Measurements from ENCODE around the gene ANKRD44. TPM values are rescaled to one million over a fixed set of nuclear protein-coding genes. Genes with fewer than 3 reads are reported as not detected.

The ANKRD44 gene
- total RNA-seq, 1 experiment from 2014 or later, result 16.2 TPM

DNA sequence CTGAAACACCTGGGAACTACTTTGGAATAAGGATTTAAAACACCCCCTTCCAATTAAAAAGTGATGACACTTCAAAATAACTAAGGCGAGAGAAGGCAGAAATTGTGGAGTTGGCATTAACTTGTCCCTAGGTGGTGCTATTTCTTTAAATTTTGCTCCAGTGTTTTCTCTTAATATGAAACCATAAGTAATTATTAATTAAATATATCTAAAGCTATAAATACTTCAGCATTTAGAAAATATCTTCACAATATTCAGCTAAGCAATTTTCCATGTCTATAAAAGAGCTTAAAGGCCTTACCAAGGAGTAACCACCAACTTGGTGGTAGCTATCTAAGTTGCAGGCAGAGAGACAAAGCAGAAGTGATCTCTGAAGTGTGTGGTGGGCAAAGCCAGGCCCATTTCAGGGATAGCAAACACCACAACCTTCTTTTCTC is 197.3 kb downstream of the ANKRD44 start:
- DNase-seq (ENCODE audit: low spot score), result peak; percentile 43

DNA sequence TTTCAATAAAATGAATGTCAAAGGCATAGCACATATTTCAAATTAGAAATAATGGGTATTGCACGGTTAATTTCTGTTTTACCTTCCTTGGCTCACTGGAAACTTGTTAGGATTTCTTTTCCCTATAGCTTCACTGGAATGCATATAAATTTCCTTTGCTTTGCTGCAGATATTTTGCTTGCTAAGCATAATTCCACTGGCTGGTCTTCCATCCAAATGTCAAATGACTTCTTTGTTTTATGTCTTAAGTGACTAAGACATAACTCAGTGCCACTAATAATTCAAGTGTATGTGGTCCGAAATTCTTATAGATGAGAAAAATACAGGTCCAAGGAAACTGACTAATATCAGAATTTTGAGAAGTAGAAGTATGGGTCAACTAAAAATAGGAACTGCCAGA is 201.3 kb downstream of the ANKRD44 start:
- no peak for DNase-seq (ENCODE audit: low spot score)

DNA sequence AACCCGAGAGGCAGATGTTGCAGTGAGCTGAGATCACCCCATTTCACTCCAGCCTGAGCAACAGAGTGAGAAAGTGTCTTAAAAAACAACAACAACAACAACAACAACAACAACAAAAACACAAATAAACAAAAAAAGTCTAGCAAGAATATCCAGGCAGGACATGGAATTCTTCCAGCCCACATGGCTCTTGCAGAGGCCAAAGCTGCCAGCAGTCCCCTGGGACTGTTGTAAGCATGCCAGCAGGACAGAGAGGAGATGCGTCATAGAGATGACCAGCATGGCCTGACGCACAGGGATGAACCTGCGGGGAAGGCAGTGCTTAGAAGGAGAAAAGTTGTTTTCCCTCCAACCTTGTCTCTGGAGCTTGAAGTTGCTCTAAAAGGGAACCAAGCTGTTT is 201.8 kb downstream of the ANKRD44 start:
- peak; percentile 89 for DNase-seq (ENCODE audit: low spot score)

DNA sequence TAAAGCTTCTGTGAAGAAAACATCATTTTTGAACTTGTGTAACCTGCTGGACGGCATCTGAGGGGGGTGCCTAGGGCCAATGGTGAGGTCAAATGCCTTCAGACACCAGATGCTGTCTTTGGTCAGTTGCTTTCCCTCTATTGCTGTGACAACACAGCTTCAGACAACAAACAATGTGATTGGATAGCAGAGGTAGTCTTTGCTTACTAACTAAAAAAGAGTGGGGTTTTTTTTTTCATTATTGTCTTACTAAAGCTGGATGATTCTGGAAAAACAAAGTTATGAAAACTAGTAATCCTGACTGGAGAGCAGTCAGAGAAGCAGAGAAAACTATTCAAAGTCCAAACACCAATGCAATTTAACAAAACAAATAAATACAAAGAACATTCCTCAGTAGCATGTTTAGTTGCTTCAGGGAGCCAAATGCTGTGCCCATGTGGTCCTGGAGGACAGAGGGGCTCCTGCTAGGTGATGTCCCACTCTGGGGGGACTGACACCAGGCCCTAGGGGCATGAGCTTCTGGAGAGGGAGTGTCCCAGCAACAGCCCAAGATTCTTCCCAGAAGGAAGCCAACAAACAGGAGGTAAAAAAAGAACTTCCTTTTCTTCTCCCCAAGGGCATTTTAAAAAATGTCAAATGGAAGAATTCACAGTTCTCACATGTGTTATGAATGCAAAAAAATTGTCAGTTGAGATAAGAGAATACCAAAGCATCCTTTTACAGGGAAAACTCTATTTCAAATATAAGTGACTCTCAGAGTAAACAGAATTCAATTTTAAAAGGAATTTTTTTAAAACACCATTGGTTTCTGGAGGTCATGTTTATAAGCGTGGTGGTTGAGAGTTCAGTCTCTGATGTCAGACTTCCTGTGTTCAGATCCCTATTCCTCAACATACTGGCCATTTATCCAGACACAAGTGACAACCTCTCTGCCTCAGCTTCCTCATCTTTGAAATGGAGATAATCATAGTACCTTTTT is 203.0 kb downstream of the ANKRD44 start:
- no peak for DNase-seq (ENCODE audit: low spot score)

DNA sequence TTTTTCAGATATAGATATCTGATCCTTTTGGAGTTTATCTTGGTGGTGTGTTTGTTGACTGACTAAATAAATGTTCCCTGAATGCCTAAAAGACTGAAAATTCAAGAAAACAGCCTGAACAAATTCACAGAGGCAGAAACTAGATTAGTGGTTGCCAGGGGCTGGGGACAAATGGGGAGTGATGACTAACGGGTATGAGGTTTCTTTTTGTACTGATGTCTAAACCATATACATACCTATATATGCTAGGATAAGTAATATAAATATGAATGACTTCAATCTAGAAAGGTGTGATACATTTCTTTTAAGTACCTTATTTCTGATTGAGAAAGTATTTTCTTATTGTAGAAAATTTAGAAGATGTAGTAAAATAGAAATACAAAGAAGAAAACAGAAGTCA is 207.2 kb downstream of the ANKRD44 start:
- no peak for DNase-seq (ENCODE audit: low spot score)

DNA sequence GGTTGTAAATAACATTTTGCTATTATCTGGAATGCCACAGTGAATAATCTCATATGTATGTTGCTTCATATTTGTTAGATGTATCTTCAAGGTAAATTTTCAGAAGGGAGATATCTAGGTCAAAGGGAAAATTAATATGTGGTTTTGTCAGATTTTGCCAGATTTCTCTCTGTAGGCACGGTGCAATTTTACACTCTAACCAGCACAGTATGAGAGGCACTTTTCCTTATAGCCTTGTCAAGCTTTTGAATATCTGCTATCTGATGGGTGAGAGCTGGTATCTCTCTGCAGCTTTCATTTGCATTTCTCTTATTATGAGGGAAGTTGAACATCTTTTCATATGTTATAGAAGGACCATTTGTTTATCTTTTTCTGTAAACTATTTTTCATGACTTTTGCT is 208.3 kb downstream of the ANKRD44 start:
- DNase-seq (ENCODE audit: low spot score), result no peak

DNA sequence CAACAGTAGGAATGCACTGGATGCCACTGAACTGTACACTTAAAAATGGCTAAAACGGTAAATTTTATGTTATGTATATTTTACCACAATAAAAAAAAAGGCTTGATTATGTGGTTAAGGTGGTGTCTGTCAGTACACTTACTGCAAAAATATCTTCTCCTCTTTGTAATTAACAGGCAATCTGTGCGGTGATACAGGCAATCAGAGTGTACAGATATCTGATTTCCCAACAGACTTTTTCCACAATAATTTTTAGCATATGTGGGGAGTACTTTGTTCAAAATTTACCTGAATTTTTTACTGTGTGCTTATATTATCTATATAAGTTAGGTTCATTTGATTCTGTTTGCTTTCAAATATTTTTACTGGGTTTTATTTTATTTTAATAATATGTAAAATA is 209.1 kb downstream of the ANKRD44 start:
- no peak for DNase-seq (ENCODE audit: low spot score)

DNA sequence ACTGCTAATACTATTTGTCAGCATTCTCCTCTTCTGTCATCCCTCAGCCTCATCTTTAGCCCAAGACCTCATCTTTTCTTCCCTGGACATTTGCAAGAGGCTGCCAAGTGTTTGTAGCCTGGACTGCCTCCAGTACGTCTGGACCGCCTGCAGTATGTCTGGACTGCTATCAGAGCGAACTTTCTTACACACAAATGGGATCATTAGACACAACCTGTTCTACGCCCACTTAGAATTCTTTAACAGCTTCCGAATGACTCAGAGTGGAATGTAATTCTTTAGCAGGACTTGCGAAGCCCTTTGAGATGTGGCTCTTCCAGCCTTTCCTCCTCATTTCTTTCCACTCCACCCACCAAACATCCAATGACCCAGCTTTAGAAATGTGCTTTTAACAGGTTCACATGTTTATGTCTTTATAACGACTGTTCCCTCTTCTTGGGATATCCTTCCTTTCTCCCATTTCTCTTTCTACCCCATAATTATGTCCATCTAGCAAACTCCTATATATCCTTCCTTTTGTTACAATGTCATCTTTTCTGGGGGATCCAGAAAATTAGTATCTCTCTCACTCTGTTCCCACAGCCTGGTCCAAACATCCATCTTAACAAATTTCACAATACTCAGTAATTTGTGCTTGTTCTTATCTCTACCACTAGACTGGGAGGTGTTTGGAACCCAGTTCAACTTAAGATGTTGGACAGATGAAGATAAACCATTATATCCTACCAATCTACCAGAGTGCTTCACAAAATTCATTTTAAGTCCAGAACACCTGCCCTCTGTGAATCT is 212.8 kb downstream of the ANKRD44 start:
- DNase-seq (ENCODE audit: low spot score), result peak; percentile 78

DNA sequence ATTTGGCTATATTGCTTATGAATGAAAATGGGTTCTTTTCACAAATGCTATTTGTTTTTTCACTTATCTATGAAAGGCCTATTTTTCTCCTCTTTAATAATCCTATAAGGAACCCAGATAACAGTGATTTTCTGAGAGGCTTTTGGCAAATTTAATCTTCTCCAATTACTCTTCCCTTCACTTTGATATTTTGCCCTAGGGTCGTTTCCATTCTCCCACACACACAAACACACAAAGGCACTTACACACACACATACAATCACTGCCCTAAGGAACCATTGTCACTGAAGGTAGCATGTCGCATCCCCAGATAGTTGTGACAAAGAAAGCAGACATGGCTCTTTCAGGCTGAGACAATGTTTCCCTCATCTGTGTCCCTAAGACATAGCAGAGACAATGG is 213.9 kb downstream of the ANKRD44 start:
- no peak for DNase-seq (ENCODE audit: low spot score)

DNA sequence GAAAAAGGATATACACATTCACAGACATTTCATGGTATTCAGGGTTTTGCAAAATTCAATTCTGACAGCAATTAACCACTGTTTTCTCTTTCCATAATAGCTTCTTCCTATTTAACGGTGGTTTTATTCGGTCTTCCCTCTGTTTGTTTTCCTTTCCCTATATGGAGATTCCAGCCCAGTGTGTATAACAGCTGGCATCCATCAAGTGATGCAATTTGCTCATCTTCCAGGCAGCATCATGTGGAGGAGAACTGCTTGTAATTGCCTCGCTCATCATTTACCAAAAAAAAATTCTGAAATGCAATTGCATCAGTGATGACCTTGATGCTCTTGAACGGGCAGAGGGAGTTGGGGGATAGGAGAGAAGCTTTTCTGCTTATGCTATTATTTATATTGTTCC is 218.1 kb downstream of the ANKRD44 start:
- DNase-seq (ENCODE audit: low spot score), result no peak

DNA sequence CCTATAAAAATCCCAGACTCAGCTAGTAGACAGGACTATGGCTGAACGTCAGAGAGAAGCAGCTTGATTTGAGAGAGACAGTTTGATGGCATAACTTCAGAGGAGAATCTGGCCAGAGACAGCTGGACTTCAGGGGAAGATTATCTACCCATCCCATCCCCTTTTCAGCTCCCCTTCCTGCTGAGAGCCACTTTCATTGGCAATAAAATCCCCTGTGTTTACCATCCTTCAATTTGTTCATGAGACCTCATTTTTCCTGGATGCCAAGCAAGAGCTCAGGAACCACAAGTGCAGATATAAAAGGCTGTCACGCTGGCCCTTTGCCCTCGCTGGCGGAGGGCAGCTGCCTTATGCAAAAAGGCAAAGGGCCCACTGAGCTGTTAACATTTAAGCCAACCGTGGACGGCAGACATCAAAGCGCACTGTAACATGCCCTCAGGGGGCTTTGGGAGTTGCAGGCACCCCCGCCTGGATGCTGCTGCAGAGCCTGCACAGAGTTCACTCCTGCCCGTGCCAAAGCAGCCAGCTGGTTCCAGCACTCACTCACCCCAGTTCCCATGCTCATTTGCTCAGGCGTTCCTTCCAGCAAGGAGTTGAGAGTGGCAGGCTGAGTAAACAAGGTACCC is 219.7 kb downstream of the ANKRD44 start:
- no peak for DNase-seq (ENCODE audit: low spot score)

DNA sequence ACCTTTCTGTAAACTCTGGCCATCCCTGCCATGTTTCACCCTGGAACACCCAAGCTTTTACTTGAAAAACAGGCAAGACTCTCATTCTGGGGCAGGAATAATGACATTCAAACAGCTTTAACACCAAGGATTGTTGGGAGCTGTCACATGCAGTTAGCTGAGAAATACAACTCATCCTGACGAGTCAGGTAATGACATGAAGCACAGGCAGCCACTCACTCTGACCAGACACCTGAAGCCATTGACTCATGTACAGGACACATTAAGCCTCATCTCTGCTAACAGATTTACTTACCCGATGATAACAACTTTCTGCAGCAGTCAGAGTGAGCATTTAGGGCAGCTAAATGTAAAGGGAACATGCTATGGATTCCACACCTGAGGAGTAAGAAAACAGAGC is 220.9 kb downstream of the ANKRD44 start:
- no peak for DNase-seq (ENCODE audit: low spot score)

DNA sequence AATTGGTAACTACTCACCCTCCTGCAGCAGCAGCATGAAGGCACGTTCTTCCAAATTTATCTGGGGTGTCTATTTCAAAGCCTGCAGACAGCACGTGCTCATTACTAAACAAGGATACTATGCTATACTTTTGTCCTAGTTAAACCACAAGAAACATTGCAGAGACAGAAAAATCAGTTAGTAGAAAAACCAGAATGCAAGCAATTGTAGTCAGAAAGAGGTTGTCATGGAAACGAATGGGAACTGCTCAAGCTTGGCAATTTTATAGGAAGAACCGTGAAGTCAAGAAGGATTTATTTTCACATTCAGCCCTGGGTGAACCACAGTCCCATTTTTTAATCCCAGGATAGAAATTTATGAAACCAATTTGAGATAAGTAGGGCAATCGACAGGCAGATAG is 221.9 kb downstream of the ANKRD44 start:
- peak; percentile 41 for DNase-seq (ENCODE audit: low spot score)

DNA sequence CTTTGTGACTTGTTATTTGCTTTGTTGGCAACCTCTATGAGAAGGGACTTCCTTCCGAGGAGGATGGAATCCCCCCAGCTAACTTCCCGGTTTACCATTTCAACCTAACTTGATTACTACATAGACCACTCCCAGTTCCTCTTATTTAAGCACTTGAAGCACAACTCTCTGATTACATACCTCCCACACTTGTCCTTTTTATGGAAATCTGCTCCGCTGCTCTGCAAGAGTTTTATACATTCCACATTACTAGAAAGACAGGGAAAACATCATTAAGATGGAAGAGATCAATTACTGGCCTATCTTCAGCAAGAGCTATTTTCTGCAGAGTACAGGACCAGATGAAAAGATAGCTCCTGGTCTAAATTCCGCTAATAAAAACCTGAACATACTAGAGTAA is 224.1 kb downstream of the ANKRD44 start:
- no peak for DNase-seq (ENCODE audit: low spot score)

DNA sequence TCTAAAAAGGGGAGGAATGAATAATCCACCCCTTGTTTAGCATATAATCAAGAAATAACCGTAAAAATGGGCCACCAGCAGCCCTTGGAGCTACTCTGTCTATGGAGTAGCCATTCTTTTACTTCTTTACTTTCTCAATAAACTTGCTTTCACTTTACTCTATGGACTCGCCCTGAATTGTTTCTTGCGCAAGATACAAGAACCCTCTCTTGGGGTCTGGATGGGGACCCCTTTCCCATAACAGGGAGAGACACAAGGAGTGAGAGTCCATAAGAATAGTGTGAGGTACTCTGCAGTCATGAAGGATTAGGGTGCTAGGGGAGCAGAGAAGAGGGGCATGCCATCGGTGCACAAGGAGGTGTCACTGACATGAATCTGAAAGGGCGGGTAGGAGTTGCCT is 224.9 kb downstream of the ANKRD44 start:
- DNase-seq (ENCODE audit: low spot score), result no peak

DNA sequence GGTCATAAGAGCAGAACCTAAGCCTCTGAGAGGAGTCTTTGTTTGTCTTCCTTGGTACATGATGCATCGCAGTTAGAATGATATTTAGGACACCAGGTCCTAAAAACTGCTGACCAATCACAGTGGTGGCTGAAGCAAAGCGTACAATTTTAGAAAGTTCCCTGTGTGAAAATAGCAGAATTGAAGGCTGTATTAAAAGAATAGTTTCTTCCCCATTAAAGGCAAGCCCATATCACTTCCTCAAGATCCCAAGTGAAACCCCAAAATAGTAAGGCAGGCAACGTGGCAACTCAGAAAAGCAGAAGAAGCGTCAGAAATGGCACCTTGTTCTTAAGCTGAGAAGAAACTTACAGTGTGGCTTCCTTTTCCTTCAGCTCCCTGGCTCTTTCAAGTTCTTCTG is 229.3 kb downstream of the ANKRD44 start:
- DNase-seq (ENCODE audit: low spot score), result no peak

DNA sequence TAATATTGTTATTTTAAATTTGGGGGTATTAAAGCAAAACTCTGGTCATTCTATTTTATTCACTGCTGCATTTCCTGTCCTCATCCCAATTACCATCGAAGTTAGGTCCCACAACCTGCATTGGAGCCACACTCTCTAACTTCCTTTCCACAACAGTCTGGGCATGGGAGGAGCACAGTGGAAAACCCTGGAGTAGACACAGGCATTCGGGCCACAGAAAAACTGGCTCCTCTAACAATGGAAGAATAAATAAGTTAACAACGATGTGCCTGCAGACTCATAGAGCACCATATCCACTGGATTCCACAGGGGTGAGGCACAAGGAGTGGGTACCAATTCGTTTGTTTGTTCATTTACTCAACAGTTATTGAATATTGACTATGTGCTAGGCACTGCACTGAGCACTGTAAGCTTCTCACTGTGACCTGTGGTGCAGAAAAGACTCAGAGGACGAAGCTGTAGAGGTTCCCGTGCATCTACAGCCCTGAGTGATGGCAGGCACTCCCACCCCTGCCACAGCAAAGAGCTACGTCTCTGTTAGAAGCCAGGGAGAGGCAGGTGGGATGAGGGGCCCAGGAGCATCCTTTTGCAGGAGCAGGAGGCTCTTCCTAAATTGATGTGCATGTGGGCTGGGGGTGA is 229.9 kb downstream of the ANKRD44 start:
- DNase-seq (ENCODE audit: low spot score), result no peak

DNA sequence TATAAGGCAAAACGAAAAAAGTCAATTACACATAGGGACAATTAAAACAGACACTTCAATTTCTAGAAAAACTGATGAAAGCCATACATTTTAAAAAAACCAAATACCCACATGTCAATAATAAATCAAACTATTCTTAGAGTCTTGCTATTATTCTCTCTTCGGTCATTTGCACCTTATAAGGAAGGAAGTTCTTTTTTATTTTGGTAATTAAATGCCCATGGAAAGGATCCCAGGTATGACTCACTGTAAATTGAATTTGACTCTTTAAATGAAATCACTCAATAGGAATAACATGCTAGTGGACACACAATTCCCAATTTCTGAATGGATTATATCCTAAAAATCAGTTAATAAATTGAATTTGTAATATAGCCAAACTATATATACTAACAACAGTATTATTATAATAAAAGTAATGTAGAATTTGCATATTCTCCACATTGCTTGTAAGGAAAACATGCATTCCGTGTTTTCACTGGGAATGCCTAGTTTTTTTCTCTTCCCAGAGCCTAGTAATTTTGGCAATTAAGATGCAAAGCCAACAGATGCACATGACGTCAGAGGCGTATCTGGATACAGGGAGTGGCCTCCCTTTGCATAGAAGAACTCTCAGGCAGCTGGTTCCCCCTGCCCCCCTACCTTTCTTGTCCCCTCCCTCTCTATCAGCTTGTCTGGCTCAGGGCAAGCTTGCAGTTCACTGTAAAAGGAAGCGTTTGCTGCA is 230.6 kb downstream of the ANKRD44 start:
- peak; percentile 71 for DNase-seq (ENCODE audit: low spot score)

DNA sequence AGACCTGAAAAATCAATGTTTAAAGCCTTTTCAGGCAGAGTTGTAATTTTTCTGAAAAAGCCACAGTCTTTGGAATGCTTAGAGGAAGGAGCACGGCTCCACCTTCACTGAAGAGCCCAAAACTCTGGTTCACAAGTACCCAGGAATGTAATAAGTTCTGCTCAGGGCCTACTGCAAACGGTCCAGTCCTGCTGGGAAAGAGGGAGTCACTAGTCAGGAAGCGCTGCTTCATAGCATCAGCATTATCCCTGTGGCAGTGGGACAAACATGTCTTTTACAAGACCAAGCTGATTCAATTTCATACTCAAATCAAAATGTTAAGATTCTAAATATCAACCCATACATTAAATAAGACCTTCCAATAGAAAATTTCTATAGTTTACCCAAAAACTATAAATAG is 231.2 kb downstream of the ANKRD44 start:
- peak; percentile 29 for DNase-seq (ENCODE audit: low spot score)

DNA sequence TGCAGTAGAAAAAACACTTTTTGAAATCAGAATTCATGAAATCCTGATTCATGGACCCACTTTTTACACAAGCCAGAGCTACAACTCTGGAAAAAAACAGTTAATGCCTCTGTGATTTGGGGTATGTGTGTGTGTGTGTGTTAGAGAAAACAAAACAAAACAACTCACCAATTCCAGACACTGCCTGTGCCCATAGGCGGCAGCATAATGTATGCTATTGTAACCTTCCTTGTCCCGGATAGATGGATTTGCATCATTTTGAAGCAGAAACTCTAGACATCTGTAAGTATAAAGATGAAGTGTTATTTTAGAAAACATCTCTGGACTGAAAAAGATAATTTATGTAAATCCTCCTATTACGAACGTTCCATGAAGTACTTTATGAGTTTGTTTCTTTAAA is 232.0 kb downstream of the ANKRD44 start:
- DNase-seq (ENCODE audit: low spot score), result no peak

DNA sequence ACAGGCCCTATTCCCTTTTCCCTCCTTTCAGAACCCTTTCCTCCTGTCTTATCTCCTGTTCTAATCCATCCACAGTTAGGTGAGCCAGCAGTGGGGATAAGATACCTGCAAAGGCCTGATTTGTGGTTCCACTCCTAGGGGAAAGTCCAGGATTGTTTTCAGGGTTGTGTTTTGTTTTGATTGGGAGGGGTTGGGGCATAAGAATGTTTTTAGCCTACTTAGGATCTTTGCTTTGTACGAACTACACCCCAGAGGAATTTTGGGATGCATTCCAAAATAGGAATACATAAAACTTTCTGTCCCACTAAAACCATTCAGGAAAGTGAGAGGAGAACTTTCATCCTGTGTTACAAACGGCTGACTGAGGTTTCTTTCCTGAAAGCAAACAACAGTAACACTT is 233.2 kb downstream of the ANKRD44 start:
- no peak for DNase-seq (ENCODE audit: low spot score)
